Vagina (tissue), 2 donors: ENCODE results near the gene TRIM72.

Experiments used
- CTCF ChIP-seq, 3 experiments: fragments of 450-650 bp in 2 of 3; fragments of 200-600 bp in 1 of 3; sonication (generic) in 1 of 3; IDR thresholded peaks; one replicate each; pipeline ENCODE4 v1.5.1; 2017 to 2019; ENCODE audit warnings: antibody characterized with exemption in 3 of 3, mild to moderate bottlenecking in 2 of 3, moderate library complexity in 2 of 3
- POLR2A ChIP-seq, 2 donors: fragments of 450-650 bp; IDR thresholded peaks; one replicate each; pipeline ENCODE4 v1.6.1; 2017; ENCODE audit warnings: antibody characterized with exemption in 2 of 2, mild to moderate bottlenecking in 2 of 2, moderate library complexity in 2 of 2
- POLR2AphosphoS5 ChIP-seq, 2 donors: sonication (generic); formaldehyde crosslinking; IDR thresholded peaks; one replicate each; pipeline ENCODE4 v1.9.0; 2017; ENCODE audit warnings: antibody characterized with exemption in 2 of 2, mild to moderate bottlenecking in 2 of 2, low read depth in 1 of 2; ENCODE audit not compliant: insufficient read depth in 1 of 2

GRCh38 chr16:31191697-31192428 lies 22.1 kb upstream of the TRIM72 start:
- TF ChIP-seq CTCF (IDR thresholded peaks at IDR 0.05), result no peak
- no peak for TF ChIP-seq POLR2A (IDR thresholded peaks at IDR 0.05)
- TF ChIP-seq POLR2AphosphoS5 (IDR thresholded peaks at IDR 0.05; ENCODE audit: insufficient read depth in 1 of 2, low read depth in 1 of 2), result no peak
